HG03280 (cell line): Measurements from ENCODE around the gene SEC16A.
"Not testable (repeated sequence)": the region's sequence is repeated elsewhere in the genome, so short reads cannot be mapped to it uniquely, and the experiment has no call there.

Source experiments
- ATAC-seq: cut with Tn5 transposase; IDR thresholded peaks from one replicate; pipeline ENCODE4 v1.9.1; 2021; ENCODE audit warnings: mild to moderate bottlenecking, moderate library complexity; ENCODE audit not compliant: unreplicated experiment

Gene SEC16A

DNA sequence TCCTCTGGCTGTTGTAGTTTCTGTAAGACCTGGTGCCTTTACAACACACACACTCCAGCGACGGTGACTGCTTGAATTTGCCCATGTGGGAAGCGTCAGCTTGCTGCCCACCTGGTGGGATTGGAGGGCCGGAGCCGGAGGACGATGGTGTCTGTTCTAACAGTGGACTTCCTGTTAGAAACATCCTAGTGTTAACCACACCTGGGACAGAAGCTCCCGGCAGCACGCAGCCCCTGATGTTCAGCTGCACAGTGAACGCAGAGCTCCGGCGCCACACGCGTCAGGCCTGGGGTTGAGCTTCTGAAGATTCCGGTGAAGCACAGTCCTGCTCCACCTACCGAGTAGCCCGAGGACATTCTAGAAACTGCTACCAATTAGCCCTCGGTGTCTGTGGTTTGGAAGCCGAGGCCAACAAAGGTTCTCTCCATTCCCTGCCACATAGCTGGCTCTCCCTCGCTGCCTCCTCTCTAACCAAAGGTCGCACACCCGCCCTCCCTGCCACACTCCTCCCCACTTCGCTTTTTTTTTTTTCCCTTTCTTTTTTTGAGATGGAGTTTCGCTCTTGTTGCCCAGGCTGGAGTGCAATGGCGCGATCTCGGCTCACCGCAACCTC, 58.0 kb downstream of the SEC16A start:
- ATAC-seq: no peak

GRCh38 chr9:136423432-136424146, 59.3 kb downstream of the SEC16A start:
- ATAC-seq: no peak

DNA sequence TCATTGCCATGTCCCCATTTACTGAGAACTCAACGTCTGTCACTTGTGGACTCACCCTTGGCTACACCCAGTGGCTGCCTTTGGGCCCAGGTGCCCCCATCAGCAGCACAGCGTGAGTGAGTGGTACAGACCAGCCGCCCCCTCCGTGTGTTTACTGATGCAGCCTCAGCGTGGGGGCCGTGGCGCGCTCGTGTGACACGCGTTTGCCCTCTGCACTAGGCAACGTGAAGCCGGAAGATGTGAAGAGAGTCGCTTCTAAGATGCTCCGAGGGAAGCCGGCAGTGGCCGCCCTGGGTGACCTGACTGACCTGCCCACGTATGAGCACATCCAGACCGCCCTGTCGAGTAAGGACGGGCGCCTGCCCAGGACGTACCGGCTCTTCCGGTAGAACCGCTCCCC, 60.0 kb downstream of the SEC16A start:
- ATAC-seq: no peak

DNA sequence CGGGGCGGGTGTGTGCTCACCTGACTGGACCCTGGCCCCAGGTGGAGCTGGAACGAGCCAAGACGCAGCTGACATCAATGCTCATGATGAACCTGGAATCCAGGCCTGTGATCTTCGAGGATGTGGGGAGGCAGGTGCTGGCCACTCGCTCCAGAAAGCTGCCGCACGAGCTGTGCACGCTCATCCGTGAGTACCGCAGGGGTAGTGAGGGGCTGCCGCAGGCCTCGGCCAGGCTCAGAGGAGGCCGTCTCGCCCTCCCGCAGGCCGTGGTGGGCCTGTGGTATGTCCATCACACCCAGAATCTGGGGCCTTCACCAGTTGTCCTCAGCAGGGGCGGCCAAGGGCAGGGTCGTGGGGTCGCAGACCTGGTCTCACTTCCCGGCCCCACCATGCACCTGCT, 61.0 kb downstream of the SEC16A start:
- ATAC-seq: no peak

GRCh38 chr9:136419092-136419420, 63.8 kb downstream of the SEC16A start:
- ATAC-seq: no peak

GRCh38 chr9:136418182-136419091, 64.4 kb downstream of the SEC16A start:
- no peak for ATAC-seq

- ATAC-seq: no peak
Measured at GRCh38 chr9:136416914-136417313, 65.9 kb downstream of the SEC16A start.

GRCh38 chr9:136416427-136416826, 66.4 kb downstream of the SEC16A start:
- ATAC-seq: no peak

GRCh38 chr9:136412962-136413361, 69.9 kb downstream of the SEC16A start:
- ATAC-seq: no peak

GRCh38 chr9:136411378-136411777, 71.5 kb downstream of the SEC16A start:
- no peak for ATAC-seq

GRCh38 chr9:136410500-136411287, 72.1 kb downstream of the SEC16A start, which contains the start of the genes ENTR1 and PMPCA:
ENTR1 (minus strand) TSS chr9:136410614; CDS start chr9:136410397, 217 bp downstream.
PMPCA (plus strand) TSS chr9:136410658; CDS start chr9:136410669, 11 bp downstream.
- peak; percentile 78 for ATAC-seq

GRCh38 chr9:136409557-136410455, 73.0 kb downstream of the SEC16A start:
- ATAC-seq: peak; percentile 2

DNA sequence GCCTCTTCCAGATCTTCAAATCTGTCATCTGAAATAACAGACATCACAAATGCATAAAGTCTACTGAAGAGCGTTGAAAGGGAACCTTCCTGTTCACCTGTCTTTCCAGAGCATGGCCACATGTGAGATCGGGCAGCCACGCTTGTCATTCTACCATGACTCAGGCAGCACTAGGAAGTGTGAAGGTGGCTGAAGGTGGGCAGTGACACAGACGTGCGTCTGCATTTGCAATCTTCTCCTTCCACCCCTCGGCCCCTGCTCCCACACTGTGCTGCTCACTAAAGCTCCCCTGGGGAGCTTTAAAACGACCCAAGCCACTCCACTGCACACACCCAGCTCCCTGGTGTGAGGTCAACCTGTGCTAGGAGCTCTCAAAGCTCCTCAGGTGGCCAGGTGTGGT, 74.9 kb downstream of the SEC16A start:
- ATAC-seq: no peak

- not testable (repeated sequence) for ATAC-seq
Measured at GRCh38 chr9:136407061-136407460, 75.8 kb downstream of the SEC16A start.

DNA sequence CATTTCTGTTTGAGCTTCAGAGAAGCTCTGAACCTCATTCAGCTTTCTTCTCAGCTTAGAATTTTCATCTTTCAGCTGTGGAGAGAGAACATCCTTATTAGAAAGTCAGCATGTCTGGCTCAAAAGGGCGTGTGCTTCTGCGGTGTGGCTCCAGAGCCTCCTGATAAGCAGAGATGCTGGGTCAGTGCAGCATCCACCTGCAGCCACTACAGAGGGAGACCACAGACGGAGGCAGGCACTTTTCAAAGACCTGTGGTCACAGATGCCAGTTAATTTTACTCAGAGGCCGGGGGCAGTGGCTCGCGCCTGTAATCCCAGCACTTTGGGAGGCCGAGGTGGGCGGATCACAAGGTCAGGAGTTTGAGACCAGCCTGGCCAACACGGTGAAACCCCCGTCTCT, 76.9 kb downstream of the SEC16A start:
- not testable (repeated sequence) for ATAC-seq

DNA sequence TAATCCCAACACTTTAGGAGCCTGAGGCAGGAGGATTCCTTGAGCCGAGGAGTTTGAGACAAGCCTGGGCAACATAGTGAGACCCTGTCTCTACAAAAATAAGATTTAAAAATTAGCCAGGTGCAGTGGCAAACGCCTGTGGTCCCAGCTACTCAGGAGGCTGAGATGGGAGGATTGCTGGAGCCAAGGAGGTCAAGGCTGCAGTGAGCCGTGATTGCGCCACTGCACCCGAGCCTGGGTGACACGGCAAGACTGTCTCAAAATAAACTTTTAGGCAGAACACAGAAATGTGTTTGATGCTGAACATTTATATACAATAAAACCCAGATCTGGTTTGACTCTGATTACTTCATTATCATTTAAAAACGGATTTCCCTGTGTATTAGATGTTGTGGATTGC, 77.4 kb downstream of the SEC16A start:
- no peak for ATAC-seq

DNA sequence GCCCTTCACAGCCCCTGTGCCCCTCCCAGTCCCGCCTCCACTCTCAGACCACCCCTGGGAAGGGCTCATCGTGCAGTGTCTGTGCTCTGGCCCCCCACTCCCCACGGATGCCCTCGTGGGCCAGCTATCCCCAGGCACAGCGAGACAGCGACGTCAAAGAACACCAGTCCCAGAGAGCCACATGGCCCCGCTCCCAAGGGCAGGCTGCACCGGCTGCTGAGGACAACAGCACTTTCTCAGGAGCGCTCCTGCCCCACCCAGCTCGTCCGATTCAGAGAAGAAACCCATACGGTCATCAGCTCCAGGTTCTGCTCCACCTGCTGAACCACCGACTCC, 78.1 kb downstream of the SEC16A start:
- ATAC-seq: no peak

GRCh38 chr9:136403915-136404800, 78.7 kb downstream of the SEC16A start:
- ATAC-seq: no peak

DNA sequence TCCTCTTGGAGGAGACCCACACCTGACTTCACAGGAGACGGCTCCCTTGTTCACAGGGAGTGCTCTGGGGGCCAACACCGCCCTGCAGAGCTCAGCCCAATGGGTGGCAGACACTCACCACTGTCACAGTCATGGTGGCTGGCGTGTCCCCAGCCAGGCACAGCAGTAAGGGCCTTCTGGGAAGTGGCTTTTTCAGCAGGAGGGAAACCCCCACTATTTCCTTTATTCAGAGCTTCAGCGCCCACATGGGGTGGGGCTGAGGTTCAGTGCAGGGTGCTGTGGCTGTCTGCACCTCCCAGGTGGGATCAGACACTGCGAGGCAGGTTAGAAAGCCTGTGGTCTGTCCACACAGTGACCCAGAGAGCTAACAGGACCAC, 79.3 kb downstream of the SEC16A start:
- ATAC-seq: no peak
